Measurements from ENCODE around the gene CIROP. TPM values are rescaled to one million over a fixed set of nuclear protein-coding genes. Genes with fewer than 3 reads are reported as not detected.

The CIROP gene
- total and polyA plus RNA-seq, 9 of the 15 experiments (the other 6 are each of a cell fraction or from before 2014, with no cell fraction given): not detected

GRCh38 chr14:23071244-23071920 lies 33.4 kb downstream of the CIROP start (continued):
- peak; percentile 61; the same call in 1 of the 2 replicates for TF ChIP-seq THAP12 (CRISPR knock-in tag; IDR thresholded peaks at IDR 0.05)
- TF ChIP-seq FOXK2 (conservative IDR thresholded peaks at IDR 0.05 in 1 of 2, IDR thresholded peaks at IDR 0.05 in 1 of 2; ENCODE audit: low read depth in 2 of 2): peak; percentile 13 to 56; a peak in 1 of 4 replicates
- peak; percentile 85 for TF ChIP-seq ZNF263 (CRISPR knock-in tag; IDR thresholded peaks at IDR 0.05; ENCODE audit: borderline replicate concordance)
- peak; percentile 76 for TF ChIP-seq ZNF143 (CRISPR knock-in tag; IDR thresholded peaks at IDR 0.05)
- no peak for TF ChIP-seq MIER1 (IDR thresholded peaks at IDR 0.05; ENCODE audit: low read depth)
- 0 out of 2 replicates have a peak, but pooled peaks have one; percentile 73 for TF ChIP-seq RHOXF2B (CRISPR knock-in tag; conservative IDR thresholded peaks at IDR 0.05)
- no peak for TF ChIP-seq CLOCK (CRISPR knock-in tag; IDR thresholded peaks at IDR 0.05; ENCODE audit: borderline replicate concordance)
- peak; percentile 81 for TF ChIP-seq TBP (optimal IDR thresholded peaks at IDR 0.05; ENCODE audit: low read depth, low read length)
- TF ChIP-seq ZEB2 (IDR thresholded peaks at IDR 0.05): no peak
- TF ChIP-seq FOXJ2 (tag; IDR thresholded peaks at IDR 0.05): no peak
- peak; percentile 5 for TF ChIP-seq NEUROD1 (IDR thresholded peaks at IDR 0.05; ENCODE audit: borderline replicate concordance, low read depth, low read length, partially characterized antibody)
- peak; percentile 28; the same call in 1 of the 2 replicates for TF ChIP-seq FOSL1 (tag; conservative IDR thresholded peaks at IDR 0.05)
- TF ChIP-seq ZNF311 (CRISPR knock-in tag; IDR thresholded peaks at IDR 0.05): no peak
- TF ChIP-seq RB1 (IDR thresholded peaks at IDR 0.05; ENCODE audit: low read depth): peak; percentile 38; the same call in 1 of the 2 replicates
- no peak for TF ChIP-seq XRCC4 (IDR thresholded peaks at IDR 0.05; ENCODE audit: extremely low read depth, insufficient read depth, insufficient read length)
- TF ChIP-seq PRMT5 (CRISPR knock-in tag; IDR thresholded peaks at IDR 0.05): no peak
- TF ChIP-seq PRDM10 (IDR thresholded peaks at IDR 0.05; ENCODE audit: partially characterized antibody): no peak
- peak; percentile 67; the same call in 1 of the 2 replicates for TF ChIP-seq ZBTB7A (IDR thresholded peaks at IDR 0.05; ENCODE audit: borderline replicate concordance, control insufficient read depth, low read depth, low read length)
- TF ChIP-seq LCOR (CRISPR knock-in tag; IDR thresholded peaks at IDR 0.05): peak; percentile 63; the same call in 1 of the 2 replicates

Data from K562 (cell line).